SIG-M5 treated with dmso at 0.1 percent for 504 hours (cell line): ENCODE results near the gene CCDC9B.

Experiments used
- DNase-seq: peaks from one replicate; lab custom pipeline; 2025; ENCODE audit not compliant: unreplicated experiment; lab: John Stamatoyannopoulos, UW

CCDC9B gene

DNA sequence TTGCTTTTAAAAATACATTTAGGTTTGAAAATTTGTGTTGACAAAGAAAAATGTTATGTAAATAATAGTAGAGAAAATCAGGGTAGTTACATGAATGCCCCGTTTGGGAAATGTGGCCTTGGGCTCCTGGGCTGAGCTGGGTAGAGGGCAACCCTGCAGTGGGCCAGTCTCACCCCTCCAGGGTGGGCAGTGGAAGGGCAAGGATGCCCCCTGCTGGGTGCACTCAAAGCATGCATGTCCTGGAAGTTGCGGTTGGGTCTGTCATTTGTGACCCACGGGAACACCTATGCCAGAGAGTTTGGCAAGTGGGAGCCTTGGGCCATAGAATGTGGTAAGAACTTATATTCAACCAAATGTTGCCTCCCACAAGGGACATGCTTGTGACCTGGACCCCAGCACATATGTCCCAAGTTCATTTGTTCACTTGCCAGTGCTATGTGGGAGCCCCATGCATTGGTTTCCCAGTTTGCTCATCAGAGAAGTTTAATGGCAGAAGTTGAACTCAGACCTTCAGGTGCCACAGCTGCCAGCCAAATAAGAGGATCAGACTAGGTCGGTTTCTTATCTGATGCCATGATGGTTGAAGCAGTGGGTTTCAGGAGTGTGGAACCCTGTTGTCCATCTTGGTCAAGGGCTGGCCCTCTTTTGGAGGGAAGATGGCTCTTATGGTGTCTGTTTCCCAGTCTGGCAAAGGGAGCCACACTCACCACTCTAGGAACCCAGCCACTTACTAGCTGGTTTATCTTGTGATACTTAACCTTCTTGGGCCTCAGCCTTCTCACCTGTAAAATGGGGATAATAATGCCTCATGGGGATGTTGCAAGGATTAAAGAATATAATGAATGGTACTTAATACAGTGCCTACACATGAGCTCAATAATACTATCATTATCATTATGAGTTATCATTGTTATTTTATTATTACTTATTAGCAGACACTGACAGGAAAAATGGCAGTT, 30.5 kb downstream of the CCDC9B start:
- peak; percentile 43 for DNase-seq

GRCh38 chr15:40309344-40309862, 31.3 kb downstream of the CCDC9B start:
- DNase-seq: no peak

- DNase-seq: peak; percentile 87
These were observed 33.1 kb downstream of the CCDC9B start, which contains the start of gene PLCB2 for GRCh38 chr15:40307421-40308211. PLCB2 (minus strand) TSS chr15:40307935; CDS start chr15:40307672, 263 bp downstream.

- no peak for DNase-seq
These were observed 33.8 kb downstream of the CCDC9B start for GRCh38 chr15:40306908-40307307.

DNA sequence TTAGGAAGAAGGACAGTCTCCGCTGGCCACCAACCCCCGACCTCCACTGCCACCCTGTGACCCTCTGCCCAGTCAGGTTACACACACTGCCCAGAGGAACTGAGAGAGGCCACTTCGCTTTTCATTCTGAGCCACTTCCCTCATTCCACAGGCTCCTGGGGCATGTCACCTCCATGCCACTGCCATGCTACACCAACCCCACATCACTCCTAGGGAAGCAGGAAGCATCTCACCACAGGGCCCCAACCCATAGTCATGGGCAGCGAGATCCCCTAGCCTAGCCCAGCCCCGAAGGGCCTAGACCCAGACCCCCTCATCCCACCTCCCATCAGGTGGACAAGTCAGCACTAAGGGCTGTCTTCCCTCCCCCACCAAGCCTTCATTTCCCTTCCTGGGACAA, 34.4 kb downstream of the CCDC9B start:
- DNase-seq: no peak

DNA sequence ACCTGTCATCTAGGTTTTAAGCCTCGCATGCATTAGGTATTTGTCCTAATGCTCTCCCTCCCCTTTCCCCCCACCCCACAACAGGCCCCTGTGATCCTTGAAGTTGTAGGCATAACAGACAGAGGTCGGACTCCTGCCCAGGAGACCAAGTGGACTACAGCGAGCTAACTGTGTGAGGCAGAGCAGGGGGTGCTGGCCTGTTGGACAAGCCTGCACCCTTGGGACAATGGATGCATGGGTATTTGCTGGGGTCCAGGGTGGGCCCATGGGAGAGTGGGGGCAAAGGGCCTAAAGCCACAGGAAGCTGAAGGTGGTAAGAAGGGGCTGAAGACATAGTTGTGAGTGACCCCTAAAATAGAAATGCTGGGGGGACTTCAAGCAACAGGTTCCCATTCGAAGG, 35.5 kb downstream of the CCDC9B start:
- DNase-seq: no peak

- DNase-seq: no peak
These were observed 37.2 kb downstream of the CCDC9B start for GRCh38 chr15:40303576-40303975.

DNA sequence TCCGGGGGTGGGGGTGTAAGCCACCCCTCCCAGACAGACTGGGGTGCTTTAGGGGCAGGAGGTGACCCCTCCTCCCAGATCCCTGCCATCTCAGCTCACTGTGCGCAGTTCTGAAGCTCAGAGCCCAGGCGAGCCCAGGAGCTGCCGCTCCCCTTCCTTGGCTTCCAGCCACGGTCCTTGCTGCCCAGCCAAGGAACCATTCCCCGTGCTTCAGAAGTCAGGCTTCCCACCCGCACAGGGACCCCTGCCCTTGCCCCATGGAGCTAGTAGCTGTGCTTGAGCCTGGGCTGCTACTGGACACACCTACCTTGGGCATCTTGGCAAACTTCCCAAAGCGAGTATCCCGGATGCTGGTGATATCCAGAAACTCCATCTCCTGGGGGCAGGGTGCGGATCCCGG, 37.8 kb downstream of the CCDC9B start:
- DNase-seq: no peak

- no peak for DNase-seq
These were observed 38.4 kb downstream of the CCDC9B start for GRCh38 chr15:40302288-40302886.

DNA sequence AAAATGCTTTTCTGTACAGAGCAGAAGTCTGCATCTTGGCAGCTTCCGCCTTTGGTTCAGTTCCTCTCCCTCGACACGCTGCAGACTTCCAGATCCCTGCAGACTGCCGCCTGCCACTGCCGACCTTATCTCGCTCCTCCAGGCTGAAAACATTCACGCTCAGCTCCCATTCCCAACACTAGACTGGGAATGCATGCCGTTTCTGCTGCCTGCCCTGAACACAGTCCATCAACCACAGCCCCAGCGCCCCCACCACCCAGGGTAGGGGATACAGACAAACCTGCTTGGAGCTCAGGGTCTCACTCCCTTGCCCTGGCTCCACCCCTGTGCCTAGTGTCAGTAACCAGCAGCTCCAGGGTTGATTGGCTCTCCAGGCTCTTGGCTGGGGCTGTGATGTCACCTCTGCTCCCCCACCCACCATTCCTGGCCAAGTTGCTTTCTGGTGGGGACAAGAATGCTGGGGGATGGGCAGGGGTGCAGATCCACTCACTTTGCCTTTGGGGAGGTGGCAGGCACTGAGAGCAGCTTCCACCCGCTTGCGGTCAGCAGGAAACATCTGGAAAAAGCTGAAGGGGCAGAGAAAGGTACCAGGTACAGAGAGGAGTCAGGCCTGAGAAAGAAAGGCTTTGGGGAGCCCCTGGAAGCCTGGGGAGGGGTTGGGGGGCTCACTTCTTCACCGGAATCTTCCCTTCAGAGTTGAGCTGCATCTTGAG, 39.1 kb downstream of the CCDC9B start:
- DNase-seq: no peak

- DNase-seq: no peak
These were observed 40.0 kb downstream of the CCDC9B start for GRCh38 chr15:40300771-40301170.

- DNase-seq: no peak
These were observed 40.4 kb downstream of the CCDC9B start for GRCh38 chr15:40300367-40300766.

DNA sequence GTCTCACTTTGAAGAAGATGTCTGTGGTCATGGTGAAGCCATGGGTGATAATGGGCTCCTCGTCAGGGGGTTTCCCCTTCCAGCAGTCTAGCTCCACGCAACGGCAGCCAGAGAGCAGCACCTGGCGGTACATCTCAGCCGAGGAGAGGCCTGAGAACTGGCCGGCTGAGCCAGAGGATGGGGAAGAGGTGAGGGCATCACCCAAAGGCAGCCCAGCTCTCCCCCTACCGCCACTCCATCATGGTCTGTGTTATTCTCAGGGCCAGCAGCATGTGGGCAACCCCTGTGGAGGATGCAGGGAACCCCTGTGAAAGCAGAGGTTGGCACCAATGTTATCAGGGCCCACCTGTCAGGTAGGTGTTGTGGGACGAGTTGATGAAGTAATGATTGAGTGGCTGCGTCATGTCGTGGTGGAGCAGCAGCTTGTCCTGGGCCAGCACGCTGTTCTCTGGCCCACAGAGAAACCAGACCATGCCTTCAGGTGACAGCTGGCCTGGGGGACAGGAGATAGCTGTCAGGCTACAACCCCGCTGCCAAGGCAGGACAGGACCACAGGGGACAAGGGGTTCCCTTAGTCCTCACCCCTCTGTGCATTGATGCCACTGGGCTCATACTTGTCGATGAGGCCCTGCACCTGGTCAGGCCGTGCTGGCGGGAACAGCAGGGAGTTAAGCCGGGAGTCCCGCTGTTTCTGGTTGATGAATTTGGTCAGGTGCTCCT, 42.4 kb downstream of the CCDC9B start:
- no peak for DNase-seq

DNA sequence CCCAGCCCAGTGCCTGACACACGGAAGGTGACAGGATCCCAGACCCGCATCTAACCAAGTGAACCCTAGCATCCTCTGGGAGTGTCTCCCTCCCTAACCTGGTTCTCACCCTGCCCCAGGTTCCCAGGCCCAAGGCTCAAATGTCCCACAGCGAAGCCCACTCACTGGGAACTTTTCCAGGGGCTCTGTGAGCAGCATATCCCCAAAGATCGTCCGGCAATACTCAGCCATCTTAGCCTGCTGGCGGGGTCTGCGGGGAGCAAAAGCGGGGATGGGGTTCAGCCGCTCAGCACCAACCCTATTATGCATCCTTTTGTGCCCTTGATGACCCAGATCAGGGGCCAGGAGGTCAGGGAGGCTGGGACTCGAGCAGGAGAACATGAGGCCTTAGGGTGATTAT, 43.4 kb downstream of the CCDC9B start:
- no peak for DNase-seq

DNA sequence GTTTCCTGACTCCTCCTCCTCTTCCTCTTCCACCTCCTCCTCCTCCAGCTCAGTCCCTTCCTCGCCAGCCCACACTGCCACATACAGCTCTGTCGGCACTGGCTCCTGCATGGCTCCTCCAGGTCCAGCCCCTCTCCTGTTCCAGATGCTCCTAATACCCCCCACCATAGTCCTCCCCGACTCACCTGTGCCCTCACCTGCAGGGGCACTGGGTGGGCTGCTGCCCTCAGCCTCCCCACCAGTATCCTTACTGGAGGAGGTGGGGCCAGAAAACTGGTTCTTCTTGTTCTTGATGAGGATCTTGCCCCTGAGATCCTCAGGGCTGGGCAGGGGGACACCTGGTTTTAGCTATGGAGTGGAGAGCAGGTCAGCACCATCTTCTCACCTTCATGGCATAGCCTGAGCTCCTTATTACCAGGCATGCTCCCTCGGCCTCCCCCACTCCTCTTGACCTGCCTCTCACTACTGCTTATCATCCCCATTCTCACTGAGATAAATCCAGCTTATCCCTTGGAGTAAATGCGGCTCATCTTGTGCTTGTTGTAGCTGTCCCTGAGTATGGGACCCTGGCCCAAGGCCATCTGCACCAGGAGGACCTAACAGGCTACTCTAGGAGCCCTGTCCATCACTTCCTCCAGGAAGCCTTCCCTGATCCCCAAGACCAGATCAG, 44.0 kb downstream of the CCDC9B start:
- DNase-seq: no peak

DNA sequence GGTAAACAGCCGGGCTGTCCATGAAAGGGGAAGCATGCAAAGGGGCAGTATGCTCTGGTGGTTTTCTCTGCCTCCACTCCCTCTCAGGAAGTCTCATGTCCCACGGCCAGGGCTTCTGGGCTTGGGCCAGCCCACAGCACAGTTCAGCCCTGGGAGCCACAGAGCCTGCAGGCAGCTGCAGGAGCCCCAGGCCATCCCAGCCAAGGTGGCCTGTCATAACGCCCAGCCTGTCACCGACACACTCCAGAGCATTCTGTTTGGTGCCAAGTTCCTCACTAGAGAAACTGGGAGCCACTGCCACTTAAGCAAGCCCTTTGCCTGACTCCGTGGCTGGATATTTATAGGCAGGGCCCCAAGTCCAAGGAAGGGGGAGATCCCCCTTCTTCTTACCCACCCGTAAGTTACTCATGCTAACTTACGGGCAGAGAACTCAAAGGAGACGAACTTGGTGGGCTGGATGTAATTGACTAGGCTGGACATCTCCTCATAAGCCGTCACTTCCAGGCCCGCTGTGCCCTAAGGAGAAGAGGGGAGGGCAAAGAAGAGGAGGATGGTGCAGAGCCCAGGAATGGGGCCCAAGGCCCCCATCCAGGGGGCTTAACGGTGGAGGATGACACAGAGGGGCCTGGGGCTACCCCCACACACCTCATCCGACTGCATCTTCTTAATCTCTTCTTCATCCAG, 44.7 kb downstream of the CCDC9B start:
- DNase-seq: no peak

DNA sequence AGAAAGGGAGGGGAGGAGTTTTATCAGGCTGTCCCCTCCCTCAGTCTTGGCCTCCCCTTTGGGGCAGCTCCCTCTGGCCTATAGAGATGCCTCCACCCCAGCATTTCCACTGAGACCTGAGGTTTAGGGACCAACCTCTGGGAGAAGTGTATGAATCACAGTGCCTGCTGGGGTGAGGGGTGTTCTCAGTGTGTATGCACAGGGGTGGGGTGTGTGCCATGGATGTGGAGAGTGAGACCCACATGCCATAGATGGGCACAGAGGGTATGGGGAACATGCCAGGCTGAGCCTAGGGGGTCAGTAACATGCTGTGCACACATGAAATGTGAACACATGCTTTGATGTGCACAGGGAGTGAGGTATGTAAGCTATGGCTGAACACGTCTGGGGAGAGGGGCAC, 45.4 kb downstream of the CCDC9B start:
- DNase-seq: no peak

DNA sequence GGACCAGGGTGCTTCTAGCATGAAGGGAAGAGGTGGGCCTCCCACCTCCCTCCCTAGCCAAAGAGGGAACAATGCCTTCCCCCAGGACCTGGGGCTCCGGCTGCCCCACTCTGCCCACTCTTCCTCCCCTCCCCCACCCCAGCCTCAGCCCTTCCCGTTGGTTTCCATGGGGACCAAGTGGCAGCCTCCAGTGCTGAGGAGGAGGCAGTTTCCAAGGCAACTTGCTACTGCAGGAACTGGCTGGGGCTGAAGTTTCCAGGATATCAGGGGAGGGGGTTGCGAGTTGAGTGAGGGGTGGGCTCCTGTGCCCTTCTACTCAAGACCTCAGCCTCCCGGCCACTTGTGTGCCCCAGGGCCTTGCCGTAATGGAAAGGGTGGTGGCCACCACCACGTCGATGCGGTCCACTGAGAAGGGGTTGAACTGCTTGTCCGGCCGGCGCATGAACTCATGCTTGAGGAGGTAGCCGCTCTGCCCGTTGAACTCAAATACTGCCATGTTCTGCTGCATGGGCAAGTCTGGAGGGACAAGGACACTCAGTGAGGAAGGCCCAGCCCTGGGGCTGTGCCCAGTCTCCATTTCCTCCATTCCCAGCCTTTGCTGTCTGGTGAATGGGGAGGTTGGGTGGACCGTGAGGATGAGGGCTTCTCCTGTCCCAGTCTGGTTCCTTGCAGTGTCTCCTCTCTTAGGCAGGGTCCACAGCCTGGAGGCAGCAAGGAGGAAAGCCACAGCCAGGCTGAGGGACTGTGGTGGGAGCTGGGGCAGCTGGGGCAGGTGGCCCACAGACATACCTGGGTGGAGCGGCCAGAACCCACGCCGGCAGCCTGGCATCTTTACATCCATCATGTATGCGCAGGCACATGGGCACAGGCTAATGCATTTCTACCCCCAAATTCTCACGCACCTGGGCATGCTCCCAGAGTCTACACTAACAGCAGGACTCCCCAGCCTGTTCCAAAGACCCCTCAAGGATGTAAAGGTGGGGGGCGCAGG, 46.5 kb downstream of the CCDC9B start:
- DNase-seq: no peak
